Mesenteric fat pad (tissue), 1 donor: ENCODE data around the gene PIK3R3. TPM values are rescaled to one million over a fixed set of nuclear protein-coding genes. Genes with fewer than 3 reads are reported as not detected.

Experiments used
- DNase-seq: peaks from one replicate; pipeline ENCODE4 v3.0.0-alpha.2; 2020; ENCODE audit warnings: low spot score
- long read RNA-seq: library from polyadenylated mRNA; unstranded; transcript quantifications from one replicate; pipeline ENCODE4 v2.0.0, GENCODE V29; 2020
- total RNA-seq: library from RNA; stranded (reverse); fragmentation: NEBNext Ultra II Directional; extraction: Animal tissue kit (Norgen Biotek cat#: 25700); gene quantifications from one replicate; pipeline ENCODE4 v1.2.1, GENCODE V29; 2021
- donor health status: DM: yes; HTN: yes; CAD: no.

PIK3R3 gene
- 72.6 TPM for total RNA-seq
- long read RNA-seq, full-length matches to known transcripts = 40 of 211 reads
- long read RNA-seq, partial matches to known transcripts = 153 of 211 reads
- long read RNA-seq, other reads (novel, unspliced or antisense) = 18 of 211 reads

DNA sequence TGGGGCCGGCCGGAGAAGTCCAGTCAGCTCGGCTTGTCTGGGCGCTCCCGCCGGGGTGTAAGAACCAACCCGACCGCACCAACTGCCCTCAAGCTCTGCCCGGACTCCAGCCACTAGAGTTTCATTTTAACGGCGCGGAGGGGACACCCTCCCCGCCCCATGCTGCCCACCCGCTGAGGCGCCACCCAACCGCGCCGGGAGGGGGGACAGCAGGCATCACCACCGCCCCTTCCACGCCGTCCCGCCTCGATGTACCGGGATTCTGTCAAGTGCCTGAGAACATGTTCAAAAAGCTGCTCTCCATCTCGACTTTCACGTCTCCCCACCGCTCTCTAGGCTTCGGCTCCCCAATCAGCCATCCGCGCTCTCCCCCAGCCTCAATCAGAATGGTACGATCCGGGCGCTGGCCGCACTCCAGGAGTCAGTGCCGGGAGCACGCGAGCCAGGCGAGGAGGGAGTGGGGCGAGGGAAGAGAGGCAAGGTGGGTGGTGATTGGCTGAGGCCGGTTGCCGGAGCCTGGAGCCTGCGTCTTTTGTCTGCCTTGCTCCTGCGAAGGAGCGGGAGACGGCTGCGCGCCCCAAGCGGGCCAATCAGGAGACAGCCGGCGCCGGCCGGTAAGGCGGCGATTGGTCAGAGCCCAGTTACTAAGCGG lies at the start of gene PIK3R3:
Gene PIK3R3 (minus strand): TSS at position 101 of the 652 bp plus-strand sequence. CDS start 677 bp downstream, outside the sequence.
- DNase-seq = peak; percentile 99

- DNase-seq = no peak
These were observed 49.2 kb upstream of the PIK3R3 start for GRCh38 chr1:46181343-46182260.

DNA sequence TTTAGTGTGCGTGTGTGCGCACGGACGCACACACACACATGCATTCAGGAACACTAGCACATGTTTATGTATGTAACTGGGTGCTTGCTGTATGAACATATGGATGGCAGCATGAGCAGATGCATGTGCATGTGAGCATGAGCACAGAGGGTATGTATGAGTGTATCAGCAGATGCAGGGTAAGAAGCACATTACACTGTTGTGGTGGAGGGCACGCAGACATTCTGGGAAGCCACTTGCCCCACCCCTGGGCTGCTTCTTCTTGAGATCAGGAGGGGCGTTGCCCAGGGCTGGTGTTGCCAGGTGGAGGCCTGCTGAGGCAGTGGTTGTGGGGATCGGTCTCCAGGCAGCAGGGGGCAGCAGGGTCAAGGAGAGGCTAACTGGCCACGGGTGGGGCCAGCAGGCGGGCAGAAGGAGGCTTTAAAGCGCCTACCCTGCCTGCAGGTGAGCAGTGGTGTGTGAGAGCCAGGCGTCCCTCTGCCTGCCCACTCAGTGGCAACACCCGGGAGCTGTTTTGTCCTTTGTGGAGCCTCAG lies 47.7 kb upstream of the PIK3R3 start:
- no peak for DNase-seq

GRCh38 chr1:46179138-46180081 lies 47.0 kb upstream of the PIK3R3 start:
- no peak for DNase-seq

GRCh38 chr1:46176211-46176865 lies 43.9 kb upstream of the PIK3R3 start, which contains the start of gene P3R3URF:
Gene P3R3URF (minus strand): TSS chr1:46176488. CDS start chr1:46176471, 17 bp downstream.
- no peak for DNase-seq

- DNase-seq = no peak
These were observed 42.8 kb upstream of the PIK3R3 start for GRCh38 chr1:46175243-46175642.

GRCh38 chr1:46174448-46175231 lies 42.2 kb upstream of the PIK3R3 start, which contains the start of gene TSPAN1:
Gene TSPAN1 (plus strand): TSS chr1:46175087. CDS start chr1:46181108, 6,021 bp downstream.
- DNase-seq = peak; percentile 73

DNA sequence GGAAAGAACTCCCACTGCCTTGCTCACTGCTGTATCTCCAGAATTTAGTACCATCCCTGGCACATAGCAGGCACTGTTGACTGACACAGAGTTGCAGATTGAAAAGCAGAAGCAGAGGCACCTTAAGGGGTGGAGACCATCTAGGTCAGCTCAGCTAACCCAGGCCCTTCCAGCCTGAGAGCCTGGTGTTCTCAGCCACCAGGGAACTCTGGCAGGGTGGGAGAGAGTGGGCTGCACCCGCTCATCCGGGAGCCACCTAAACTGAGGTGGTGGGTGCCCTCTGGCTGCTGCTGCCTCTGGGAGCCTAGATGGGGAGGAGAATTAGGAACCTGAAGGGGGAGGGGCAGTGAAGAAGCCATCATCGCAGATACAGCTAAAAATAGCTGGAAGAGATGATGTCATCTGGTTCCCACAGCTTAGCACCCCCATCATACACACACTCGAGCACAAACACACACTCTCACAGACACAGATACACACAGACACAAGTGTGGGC lies 41.0 kb upstream of the PIK3R3 start:
- no peak for DNase-seq

DNA sequence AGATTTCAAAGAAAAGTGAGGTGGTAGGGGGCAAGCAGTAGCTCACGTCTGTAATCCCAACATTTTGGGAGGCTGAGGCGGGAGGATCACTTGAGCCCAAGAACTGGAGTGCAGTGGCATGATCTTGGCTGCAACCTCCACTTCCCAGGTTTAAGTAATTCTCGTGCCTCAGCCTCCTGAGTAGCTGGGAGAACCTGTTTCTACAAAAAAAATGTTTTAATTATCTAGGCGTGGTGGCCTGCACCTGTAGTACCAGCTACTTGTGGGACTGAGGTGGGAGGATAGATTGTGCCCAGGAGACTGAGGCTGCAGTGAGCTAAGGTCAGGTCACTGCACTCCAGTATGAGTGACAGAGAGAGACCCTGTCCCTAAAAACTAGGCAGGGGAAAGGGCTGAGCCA lies 39.9 kb upstream of the PIK3R3 start:
- DNase-seq = no peak

- DNase-seq = no peak
These were observed 39.4 kb upstream of the PIK3R3 start for GRCh38 chr1:46171871-46172270.

DNA sequence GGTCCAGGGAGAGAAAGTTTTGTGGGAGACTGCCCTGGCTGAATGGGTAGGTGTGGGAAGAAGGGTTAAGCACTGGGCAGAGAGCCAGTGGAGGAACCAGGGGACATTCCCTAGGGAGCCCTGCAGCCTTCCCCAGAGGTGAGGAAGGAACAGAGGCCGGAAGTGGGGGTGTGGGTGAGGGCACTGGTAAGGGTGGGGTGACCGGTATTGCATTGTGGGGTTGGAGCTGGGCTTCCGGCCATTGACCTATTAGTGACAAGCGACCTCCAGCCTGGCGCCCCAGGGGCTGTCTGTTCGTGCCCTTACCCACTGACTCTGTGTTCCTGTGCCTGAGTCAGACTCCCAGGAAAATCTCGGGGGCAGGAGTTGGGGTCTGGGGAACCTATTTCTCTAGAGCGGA lies 38.9 kb upstream of the PIK3R3 start:
- no peak for DNase-seq

DNA sequence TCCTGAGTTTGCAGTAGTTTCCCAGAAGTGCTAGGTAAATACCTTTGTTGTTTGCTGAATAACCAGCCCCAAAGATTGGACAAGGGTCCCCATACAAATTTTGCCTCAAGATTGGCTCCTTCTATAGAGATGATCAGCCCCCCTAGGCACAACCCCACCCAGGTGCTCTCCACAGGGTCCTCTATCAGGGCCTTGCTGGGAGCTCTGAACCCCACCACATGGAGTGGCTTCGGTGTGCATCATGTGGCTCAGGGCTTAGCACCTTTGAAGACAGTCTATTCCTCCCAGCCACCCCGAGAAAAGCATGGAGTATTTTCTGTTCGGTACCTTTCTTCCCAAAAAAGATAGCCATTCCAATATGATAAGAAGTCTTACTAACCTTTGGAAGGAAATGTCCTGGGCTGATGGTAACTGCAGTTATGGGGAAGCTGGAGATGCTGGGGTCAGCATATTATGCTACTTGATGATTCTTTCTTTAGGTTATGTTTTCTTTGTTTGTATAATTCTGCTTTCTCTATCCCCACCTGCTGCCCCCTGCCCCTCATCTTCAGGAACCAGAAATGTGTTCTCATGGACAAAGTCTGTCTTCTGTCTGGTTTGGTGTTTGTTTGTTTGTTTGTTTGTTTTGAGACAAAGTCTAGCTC lies 37.5 kb upstream of the PIK3R3 start:
- no peak for DNase-seq

DNA sequence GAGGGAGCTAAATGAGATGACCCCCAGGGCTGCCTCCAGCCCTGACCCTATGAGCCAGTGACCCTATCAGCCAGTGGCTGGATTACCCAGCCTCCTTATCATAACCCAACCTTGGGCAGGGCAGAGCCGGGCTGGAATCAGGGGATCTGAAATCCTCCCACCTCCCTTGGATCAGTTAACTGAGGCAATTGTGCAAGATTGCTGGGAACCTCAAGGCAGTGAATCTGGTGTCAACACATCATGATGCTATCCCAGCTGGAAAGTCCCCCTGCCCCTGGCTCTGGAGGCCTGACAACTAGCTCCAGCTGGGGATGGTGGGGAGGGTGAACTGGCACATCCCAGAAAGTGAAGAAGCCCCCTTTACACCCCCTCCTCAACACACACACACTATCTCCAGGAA lies 36.0 kb upstream of the PIK3R3 start:
- no peak for DNase-seq

- no peak for DNase-seq
These were observed 34.4 kb upstream of the PIK3R3 start for GRCh38 chr1:46166521-46167462.

DNA sequence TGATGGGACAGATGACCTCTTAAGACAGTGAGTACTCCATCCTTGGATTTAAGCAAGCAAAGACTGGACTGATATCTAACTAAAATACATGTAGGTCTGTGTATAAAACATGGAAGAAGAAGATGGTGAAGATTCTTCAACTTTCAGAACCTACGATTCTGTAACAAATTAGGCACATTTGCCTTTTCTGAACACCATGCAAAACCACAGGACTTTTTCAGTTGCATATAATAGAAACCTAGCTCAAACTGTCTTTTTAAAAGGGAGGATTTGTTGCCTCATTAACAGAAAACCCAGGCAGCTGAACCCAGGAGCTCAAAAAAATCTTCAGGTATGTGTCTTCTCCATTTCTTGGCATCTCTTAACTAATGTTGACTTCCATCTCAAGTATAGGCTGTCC lies 27.8 kb upstream of the PIK3R3 start:
- no peak for DNase-seq

DNA sequence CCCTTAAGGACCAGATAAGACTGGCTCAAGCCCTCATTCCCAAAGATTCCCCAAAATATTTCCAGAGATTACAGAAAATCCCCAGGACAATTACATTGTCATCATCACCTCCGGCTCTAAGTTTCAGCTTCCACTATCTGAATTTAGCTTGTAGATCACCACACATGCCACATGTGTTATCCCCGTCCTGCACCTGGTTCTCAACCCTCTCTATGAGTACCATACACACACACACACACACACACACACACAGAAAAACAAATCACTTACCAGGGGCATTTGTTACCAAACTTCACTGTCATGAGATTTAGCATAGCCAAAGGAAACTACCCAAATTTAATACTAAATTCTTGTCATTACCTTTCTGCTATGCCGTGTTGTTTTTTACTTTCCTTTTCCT lies 27.1 kb upstream of the PIK3R3 start:
- DNase-seq = no peak
